Middle frontal gyrus (tissue), 1 donor: ENCODE data around the gene PHYH.
"Not testable (repeated sequence)": the region's sequence is repeated elsewhere in the genome, so short reads cannot be mapped to it uniquely, and the experiment has no call there.

ENCODE experiments used
- DNase-seq: peaks from one replicate; pipeline ENCODE4 v3.0.0-alpha.2; 2015; ENCODE audit warnings: low spot score; ENCODE audit errors: extremely low spot score

Gene PHYH

DNA sequence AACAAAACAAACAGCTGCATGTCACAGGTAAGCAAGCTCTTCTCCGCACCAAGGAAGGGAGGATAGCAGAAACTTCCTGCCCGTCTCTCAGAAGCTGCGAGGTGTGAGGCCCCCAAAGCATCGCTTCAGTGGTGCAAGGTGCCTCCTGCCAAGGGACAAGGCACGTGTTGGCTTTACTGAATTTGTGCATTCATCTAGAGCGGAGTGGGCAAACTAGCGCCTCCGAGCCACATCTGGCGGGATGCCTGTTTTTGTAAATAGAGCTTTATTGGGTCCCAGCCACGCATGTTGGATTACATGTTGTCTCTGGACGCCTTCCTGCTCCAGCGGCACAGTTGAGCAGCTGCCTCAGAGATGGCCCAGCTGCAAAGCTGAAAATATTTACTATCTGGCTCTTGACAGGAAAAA is 27.7 kb downstream of the PHYH start:
- peak; percentile 55 for DNase-seq

DNA sequence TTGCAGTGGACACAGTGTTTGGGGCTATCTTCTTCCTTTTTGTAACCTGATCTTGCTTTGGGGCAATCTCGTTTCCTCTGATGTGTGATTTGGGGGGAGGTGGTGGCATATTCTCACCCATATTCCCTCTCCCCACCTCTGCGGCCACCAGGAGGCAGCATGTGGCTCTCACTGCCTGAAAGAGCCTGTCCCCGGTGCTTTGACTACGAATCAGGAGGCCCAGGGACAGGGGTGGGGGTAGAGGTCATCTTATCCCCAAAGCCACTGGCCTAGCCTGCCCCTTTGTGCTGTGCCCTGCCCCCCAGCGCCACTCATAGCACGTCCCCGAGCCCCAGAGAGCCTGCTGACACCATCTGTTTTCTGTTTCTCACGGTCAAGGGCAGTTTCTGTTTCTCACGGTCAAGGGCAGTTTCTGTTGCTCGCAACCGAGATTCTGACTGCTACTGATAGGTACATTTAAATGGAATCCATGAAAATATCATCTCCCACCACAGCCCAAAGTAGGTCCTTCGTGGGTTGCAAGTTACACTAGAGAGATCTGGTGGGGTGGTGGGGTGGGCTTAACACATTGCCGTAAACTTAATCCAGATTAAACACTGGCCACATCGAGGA is 28.2 kb downstream of the PHYH start:
- DNase-seq = no peak

DNA sequence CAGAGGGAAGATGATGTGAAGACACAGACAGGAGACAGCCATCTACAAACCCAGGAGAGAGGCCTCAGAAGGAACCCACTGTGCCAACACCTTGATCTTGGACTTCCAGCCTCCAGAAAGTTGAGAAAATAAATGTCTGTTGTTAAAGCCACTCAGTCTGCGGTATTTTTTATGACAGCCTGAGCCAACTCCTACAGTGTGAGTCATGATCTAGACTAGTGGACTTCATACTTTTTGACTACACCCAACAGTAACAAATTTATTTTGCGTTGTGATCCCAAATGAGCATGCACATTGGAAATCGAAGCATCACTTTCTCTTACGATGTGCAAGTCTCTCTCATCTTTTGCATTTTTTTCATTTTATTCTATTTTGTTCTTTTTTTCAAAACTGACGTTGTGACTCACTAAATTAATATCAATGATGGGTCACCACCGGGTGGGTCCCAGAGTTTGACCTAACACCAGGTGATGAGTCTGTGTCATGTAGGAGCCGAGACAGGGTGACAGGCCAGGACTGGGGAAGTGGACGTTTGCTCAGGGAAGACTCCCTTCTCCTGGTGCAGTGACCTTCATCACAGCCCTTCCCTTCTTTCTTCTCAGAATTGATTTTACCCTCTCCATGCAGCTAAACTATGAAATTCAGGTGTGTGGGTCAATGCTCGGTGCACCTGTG is 28.9 kb downstream of the PHYH start:
- no peak for DNase-seq

DNA sequence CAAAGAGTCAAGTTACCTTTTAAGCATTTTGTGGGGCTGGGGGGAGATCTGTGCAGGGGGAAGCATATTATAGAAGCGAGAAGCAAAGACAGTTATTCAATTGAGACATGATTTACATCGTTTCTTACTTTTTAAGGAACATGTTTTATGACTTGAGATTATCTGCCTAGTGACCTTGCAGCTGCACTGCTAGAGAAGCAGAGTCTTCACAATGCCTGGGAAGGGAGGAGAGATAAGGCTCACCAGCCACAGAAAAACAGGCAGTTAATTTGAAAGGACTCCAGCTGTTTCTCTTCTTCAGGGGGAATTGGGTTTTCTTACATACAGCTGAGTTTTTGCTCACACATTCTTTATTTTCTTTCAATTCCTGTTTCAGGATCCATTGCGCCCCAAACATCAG is 31.0 kb downstream of the PHYH start:
- no peak for DNase-seq

DNA sequence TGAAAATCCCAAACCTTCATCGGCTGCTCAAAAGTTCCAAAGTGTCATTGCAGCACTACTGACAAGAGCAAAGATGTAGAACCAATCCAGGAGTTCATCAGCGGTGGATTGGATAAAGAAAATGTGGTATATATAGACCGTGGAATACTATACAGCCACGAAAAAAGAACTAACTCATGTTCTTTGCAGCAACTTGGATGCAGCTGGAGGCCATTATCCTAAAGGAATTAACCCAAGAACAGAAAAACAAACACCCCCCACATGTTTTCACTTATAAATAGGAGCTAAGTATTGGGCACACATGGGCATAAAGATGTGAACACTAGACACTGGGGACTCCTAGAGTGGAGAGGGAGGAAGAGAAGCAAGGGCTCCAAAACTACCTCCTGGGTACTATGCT is 31.6 kb downstream of the PHYH start:
- no peak for DNase-seq

DNA sequence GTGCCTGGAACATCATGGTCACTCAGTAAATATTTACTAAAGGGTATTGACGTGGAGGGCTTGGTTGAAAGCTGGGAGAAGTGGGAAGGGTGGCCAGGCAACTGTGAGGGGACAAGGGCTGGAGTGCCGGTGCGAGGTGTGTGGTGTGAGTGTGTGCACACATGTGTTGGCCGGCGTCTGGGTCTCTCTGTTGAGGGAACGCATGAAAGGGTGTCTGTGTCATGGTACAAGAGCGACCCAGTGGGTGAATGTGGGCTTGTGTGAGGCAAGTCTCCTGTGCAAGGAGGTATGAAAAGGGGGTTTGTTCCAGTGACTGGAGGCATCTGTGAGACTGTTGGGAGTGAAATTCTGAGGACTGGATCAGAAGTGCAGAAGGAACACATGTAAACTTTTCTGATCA is 36.3 kb downstream of the PHYH start:
- no peak for DNase-seq

DNA sequence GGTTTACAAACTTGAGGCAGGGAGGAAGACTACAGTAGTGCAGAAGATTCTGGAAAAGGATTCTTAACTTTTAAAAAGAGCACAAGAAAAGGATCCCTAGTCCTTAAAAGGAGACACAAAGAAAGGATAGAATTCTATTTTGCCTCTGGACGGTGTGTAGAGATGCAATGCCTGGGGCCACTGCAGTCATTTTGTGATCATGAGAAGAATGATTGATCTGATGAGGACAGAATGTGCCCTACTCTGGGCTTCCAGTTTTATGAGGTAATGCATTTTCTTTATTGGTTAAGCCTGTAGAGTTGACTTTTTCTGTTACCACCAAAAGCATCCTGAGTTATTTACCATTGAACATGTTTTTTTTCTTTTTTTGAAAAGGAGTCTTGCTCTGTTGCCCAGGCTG is 37.4 kb downstream of the PHYH start:
- no peak for DNase-seq

DNA sequence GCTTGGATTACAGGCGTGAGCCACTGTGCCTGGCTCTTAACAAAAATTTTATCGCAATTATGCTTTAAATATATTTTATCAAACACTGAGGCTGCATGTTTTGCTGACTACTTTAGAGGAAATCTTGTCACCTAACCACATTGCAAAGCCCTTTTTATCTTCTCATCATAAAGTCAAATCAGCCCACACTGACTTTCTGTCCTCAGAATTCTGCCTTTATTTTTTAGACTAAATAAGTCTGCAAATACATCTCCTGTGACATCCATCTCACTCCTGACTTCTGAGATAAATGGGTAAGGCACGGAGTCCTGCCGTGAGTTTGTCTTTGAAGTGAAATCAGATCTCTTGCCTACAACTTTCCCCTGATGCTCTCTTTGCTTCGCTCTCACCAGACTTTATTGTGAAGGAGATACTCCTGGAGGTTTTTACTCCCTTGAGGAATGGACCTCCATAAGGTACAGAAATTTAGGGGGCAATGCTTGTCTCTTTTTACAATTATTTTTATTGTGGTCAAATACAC is 42.2 kb downstream of the PHYH start:
- DNase-seq = no peak

DNA sequence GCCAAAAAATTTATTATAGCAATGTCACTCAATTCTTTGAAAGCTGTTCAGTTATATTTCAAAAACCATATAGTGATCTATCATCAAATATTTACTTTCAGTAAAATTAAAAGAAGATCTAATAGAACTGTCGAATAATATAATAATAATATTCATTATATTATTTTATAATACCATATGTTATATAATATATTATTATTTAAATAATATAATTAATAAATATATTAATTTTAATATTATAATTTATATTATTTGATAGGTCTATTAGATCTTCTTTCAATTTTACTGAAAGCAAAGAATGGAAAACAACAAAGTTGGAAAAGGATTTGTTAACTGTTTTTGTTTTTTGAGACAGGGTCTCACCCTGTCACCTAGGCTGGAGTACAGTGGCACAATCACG is 43.2 kb downstream of the PHYH start:
- DNase-seq = no peak

DNA sequence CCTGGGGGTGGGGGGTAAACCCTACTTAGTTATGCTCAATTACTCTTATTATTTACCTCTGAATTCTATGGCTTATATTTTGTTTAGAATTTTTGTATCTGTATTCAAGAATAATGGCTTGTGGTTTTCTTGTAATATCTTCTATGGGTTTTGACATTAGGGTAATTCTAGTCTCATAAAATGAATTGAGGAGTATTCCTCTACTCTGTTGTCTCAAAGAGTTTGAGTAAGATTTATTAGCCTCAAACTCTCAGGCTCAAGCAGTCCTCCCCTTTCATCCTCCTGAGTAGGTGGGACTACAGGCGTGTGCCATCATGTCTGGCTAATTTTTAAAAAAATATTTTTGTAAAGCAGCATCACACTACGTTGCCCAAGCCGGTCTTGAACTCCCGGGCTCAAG is 46.1 kb downstream of the PHYH start:
- no peak for DNase-seq

DNA sequence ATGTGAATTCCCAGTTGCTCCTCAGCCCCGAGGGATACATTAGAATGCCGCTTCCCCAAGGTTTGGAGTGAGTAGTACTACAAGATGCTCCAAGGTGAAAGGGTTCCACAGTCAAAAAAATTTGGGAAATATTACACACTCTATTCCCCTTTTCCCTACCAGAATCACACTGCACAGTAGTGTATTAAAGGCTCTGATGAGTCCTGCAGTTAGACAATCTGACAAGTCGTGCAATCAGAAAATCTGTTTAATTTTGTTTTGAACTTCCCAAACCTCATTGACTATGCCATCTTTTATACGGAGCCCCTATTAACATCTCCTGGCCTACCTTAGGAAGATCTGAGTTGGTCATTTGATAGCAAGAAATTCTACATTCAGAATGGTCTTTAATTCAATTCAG is 52.1 kb downstream of the PHYH start:
- no peak for DNase-seq

DNA sequence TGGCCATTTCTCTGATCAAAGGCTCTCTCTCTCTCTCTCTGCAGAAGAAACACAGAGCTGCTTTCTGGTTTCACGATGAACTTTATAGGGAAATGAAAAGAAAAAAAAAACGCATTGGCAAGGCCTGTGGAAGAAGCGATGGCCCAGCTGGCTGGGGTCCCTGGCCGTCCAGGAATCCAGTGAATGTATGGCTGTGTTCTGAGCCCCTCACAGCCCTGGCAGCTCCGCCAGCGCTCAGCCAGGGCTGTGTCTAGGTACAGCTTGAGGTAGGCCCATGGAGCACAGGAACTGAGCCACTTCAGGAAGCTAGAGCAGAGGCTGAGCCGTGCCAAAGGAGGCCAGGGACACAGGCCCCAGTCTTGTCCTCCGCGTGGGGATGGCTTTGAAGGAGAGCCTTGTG is 52.6 kb downstream of the PHYH start:
- DNase-seq = no peak

DNA sequence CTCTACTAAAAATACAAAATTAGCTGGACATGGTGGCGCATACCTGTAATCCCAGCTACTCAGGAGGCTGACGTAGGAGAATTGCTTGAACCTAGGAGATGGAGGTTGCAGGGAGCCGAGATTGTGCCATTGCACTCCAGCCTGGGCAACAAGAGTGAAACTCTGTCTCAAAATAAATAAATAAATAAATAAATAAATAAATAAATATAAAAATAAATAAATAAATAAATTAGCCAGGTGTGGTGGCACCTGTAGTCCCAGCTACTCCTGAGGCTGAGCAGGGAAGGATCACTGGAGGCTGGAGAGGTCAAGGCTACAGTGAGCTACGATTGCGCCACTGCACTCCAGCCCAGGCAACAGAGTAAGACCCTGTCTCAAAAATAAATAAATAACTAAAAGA is 57.6 kb downstream of the PHYH start:
- DNase-seq = not testable (repeated sequence)

DNA sequence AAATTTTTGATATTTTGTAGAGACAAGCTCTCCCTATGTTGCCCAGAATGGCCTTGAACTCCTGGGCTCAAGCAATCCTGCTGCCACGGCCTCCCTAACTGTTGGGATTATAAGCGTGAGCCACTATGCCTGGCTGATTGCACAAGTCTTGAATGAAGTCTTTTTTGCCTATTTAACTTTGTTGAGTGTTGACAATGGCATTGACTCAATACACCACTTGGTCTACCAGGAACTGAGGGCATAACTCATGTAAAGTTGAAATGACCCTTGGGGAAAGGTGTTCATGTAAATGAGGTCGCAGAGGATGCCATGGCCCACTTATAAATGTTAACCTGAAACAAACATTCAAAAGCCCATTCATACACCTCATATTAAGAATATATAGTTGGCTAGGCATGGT is 58.3 kb downstream of the PHYH start:
- DNase-seq = no peak

DNA sequence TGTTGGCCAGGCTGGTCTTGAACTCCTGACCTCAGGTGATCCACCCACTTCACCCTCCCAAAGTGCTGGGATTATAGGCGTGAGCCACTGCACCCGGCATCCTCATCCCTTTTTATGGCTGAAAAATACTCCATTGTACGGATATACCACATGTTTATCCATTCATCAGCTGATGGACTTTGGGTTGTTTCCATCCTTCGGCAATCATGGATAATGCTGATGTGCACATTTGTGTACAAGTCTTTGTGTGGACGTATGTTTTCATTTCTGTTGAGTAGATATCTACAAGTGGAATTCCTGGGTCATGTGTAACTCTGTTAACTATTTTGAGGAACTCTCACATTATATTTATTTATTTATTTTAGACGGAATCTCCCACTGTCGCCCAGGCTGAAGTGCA is 59.9 kb downstream of the PHYH start:
- no peak for DNase-seq

DNA sequence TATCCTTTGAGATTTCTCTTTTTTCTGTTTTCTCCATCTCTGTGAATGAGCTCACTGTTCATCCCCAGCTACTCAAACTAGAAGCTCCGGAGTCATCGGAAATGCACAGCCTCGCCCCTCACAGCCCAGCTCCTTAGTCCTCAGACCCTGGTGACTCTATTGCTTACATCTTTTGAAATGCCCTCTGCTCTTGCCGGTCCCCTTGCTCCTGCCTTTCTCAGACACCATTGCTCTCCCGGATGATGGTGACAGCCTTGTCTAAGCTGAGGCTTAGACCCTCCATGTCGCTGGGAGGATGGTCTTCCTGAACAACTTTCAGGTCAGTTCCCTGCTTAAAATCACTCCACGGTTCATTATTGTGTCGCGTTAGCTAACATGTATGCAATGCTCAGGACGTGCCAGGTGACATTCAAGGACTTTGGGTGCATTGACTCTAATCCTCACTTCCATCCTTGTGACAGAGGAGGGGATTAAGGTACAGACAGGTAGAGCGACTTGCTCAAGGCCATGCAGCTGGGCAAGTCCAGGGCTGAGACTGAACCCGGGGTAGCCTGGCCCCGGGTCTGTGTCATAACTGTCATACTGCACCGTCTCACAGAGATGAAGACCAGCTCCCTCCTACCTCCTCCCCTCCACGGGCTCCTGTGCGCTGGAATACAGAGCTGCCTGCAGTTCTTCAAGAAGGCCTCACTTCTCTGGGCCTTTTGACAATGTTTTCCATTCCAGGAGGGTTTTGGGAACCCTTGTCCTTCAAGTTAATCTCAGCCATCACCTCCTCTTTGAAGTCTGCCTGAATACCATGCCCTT is 61.4 kb downstream of the PHYH start:
- no peak for DNase-seq

DNA sequence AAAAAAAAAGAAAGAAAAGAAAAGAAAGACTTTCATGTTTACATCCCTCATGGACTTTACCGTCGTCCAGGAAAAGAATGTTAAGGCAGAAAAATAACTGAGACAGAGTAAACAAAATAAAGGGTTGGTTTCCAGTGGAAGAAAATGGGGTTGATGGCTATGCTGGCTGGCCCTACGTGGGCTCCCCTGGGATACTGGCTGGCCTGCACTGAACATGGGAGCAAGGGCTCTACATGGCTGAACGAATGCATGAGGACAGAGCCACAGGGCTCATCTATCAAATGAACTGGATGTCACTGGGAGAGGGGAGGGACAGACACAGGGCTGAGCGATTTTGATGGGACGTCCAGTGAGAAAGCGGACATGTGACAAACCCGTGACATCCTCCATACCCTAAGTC is 63.2 kb downstream of the PHYH start:
- DNase-seq = no peak

DNA sequence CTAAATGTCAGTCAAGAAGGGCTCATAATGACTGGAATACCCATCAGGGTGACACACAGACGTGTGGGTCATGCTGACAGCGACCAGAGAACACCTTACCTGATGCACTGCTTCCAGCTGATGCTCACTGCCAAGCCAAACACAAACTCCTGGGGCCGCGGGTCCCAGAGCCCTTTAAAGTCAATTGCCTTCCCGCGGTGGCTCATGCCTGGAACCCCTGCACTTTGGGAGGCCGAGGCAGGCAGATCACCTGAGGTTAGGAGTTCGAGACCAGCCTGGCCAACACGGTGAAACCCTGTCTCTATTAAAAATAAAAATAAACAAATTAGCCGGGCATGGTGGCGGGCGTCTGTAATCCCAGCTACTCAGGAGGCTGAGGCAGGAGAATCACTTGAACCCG is 65.1 kb downstream of the PHYH start:
- DNase-seq = not testable (repeated sequence)

DNA sequence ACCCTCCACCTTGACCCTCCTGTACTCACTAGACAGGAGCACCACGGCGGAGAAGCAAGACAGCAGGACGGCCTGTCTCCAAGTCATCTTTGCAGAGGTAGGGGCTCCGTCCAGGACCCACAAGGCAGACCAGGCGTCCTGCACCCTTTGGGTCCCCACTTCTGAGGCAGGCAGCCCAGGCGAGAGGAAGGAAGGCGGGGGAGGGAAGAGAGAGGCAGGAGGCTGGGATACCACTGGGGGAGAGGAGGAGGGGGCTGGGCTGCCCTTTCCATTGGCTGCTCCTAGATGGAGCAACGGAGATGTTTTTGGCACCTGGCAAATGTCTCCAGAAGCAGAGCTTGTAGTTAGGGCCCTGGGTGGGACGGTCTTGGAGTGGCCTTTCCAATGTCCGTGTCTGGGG is 65.7 kb downstream of the PHYH start, which contains the start of gene UCMA:
Gene UCMA (minus strand): TSS at position 203 of the 400 bp plus-strand sequence. CDS start 116 bp downstream, at position 87.
- no peak for DNase-seq

DNA sequence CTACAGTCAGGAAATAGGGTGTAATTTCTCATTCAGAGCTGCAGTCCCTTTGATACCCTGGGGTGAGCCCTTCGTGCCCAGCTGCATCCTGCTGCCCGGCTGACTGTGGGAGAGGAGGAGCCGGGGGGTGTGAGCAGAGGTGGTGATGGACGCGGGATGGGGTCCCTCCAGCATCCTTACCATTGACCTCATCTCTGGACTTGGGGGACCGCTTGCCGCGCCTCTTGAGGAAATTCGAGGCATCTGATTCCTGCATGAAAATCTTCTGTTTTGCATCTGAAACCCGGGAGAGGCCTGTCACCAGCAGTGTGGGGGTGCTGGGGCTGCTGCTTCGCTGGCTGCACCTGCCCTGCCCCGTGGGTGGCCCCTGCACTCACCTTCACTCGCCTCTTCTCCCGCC is 66.5 kb downstream of the PHYH start:
- DNase-seq = no peak

DNA sequence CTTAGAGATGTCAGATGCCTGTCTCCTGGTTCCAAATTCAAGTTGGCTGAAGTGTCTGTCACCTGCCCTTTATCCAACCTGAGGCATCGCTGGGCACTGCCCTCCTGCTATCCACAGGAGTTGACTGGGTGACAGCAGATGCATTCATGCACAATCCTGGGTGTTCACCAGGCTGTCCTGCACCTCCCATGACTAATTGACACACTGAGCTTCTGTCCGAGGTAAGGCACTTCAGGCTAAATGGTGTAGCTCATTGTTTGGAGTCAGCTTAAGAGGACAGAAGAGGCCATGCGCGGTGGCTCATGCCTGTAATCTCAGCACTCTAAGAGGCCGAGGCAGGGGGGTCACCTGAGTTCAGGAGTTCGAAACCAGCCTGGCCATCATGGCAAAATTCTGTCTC is 68.1 kb downstream of the PHYH start:
- no peak for DNase-seq

DNA sequence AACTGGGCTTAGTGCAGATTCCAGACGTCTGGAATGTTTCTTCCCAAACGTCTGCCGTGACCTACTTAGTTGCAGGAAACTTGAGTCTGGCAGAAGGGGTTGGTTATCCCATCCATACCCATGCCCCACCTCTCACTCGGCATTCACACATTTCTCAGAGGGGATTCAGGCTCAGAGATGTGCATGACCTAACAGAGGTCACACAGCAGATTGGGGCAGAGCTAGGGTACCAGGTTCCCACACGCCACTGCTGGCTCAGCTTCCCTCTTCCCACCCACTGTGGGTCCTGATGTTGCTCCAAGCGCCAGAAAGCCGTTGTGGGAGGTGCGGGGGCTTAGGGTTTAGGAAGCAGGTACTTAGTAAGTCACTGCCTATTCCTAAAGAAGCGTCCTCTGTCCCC is 68.7 kb downstream of the PHYH start:
- DNase-seq = no peak
